Measurements from ENCODE around the gene SGF29.
"Not testable (repeated sequence)": the region's sequence is repeated elsewhere in the genome, so short reads cannot be mapped to it uniquely, and the experiment has no call there.

The SGF29 gene

DNA sequence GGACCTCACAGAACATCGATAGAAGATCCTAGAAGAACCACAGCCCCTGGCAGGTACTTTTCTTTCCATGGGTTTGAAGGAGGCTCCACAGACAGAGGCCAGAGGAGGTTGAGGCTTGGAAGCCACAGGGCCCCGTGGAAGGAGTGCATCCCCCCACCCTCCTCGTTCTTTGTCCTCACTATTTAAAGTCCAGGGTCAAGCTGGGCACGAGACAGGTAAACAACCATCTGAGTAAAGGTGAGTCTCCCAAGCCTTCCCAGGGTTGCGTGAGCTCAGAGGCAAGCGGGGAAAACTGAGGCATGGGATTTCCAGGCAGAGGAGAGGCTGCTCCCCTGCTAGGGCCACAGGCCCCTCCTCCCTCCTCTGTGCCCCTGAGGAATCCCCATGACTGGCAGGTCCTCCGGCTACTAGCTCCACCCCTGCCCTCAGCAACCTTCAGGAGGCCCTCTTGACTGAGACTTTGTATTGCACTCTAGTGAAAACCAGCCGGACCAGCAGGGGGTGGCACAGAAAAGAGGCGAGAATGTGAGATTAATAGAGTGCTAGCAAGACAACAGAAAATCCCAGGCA lies 44.1 kb downstream of the SGF29 start:
- no peak for DNase-seq

DNA sequence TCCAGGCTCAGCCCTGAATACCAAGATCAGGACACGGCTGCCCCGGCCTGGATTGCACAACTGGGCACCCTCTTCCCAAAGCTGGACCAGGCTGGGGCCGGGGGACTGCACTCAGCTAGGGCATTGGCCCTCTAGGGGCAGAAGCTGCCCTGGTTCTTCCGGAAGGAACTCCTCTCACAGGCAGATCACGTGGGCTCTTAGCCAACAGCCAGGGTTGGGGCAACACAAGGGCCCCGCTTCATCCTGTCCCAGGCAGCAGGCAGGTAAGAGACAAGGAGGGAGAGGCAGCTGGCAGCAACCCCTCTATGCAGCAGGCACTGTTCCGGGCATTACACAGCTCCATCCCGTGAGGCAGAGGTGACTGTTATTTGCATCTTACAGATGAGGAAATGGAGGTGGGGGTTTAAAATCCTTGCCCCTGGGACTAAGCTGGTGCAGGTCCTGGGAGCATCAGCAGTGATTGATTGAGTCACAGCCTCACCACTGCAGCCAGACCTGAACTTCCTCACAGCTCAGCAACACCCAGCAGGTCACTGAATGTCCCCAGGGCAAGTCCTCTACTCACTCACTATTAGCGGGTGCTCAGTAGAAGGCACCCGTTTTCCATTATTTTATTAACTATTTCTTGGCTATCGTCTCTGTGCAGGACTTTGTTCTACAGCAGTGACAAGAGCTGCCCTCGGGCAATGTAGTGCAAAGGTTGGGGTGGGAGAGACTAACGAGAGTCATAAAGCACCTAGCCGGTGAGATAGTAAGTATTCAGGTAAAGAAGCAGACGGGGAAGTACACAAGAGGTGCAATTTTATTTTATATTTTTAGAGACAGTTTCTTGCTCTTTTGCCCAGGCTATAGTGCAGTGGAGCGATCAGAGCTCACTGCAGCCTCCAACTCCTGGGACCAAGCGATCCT lies 45.9 kb downstream of the SGF29 start:
- DNase-seq = not testable (repeated sequence)

DNA sequence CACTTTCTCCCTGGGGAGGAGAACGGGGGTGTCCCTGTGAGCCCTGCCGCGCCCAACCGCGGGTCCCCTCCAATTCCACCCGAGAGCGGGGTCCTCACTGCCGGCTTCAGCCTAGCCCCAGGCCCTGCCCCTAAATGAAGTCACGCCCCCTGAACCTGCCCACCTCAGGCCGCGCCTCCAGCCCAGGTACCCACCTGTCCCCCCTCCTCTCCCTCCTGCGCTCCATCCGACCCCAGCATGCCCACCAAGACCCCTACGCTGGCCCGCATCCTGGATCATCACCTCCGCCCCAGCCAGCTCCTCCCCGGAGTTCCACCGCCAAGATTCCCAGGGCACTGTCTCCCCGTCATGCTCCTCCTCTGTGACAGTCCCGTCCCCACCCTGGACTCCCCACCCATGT lies 47.2 kb downstream of the SGF29 start:
- not testable (repeated sequence) for DNase-seq

DNA sequence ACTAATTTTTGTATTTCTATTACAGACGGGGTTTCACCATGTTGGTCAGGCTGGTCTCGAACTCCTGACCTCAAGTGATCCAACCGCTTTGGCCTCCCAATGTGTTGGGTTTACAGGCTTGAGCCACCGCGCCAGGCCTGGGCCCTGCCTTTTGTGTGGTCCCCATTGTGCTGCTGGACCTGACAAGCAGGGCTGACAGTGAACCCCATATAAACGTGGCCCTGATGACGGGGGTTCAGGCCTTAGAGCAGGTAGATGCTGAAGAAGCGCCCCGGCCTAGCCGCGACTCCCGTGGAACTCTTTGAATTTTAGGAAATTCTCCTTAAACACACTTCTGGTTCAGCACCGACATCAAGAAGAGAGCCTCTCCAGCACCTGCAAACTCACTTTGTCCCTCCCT lies 47.9 kb downstream of the SGF29 start:
- DNase-seq = not testable (repeated sequence)

DNA sequence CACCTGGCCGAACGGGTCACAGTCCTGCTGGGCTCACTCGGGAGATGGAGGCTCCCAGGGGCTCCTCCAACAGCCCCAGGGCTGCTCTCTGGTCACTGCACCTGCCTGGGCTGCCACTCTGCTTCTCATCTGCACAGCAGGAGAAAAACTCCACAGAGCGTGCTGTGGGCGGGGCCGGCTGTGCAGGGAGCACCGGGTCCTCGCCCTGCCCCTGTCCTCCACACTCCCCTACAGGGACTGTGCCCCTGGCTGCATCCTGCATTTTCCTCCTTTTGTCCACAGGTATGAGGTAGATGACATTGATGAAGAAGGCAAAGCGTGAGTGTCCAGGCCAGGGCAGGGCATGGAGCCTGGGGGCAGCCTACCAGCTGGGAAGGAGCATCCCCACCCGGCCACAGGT lies 48.3 kb downstream of the SGF29 start:
- DNase-seq = not testable (repeated sequence)

DNA sequence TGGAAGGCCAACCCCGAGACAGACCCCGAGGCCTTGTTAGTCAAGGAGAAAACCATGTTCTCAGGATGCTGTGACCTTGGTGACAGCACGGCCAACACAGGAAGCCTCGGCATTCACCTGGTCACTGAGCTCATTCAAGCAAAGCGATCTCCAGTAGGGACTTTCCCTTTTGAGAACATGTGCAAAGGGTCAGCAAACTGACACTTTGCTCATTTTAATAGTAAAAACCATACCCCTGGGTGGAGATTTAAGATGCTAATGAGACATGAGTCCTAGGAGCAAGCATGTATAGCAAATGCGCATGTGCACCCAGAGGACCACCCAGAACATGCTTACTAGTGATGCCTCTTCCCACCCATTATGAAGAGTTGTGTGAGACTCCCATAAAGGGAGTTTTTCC lies 48.8 kb downstream of the SGF29 start:
- no peak for DNase-seq

DNA sequence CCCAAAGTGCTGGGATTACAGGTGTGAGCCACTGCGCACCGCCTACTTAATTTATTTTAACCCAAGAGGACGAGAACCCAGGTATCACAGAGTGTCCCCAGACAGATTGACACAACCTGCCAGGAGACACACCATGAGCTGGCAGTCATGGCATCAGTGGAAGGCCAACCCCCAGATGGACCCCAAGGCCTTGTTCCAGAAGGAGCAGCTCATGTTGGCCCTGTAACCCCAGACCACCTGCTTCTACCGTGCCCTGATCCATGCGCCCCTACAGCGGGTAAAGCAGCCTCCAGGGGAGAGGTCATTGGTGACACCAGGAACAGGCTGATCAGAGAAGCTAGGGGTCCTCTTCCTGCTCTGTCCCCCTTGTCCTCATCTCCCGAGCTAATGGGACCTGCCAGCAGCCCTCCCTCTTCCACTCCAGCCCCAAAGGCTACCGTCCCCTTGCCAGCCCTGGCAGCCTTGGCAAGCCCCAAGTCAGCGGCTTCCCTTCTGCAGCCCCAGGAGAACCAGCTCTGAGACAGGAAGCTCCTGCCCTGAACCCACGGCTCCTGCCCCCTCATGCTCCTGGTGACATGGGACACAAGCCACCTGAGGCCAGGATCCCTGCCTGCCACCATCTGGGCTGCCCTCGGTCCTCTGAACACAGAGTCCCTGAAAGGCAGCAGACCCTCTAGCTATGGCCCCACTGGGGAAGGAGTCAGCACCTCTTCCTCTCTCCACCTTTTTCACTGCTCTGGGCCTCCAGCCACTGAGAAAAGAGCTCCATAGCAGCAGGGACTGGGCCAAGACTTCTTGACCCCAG lies 49.9 kb downstream of the SGF29 start:
- no peak for DNase-seq

DNA sequence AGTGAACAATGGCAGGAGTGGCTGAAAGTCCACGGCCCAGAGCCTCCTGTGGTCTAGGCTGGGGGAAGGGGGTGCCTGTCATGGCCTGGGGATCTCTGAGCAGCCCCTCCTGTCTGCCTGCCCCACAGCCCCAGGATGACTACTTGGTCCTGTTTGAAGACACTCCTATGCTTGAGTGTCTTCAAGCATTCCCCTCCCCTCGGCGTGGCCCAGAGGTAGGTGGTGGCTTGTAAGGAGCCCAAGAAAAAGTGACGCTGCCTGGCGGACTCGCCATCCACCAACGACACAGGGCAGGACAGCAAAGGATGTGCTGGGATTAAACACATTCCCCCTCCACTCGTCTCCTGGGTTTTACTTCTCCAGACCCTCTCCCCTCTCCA lies 50.5 kb downstream of the SGF29 start:
- DNase-seq = no peak

DNA sequence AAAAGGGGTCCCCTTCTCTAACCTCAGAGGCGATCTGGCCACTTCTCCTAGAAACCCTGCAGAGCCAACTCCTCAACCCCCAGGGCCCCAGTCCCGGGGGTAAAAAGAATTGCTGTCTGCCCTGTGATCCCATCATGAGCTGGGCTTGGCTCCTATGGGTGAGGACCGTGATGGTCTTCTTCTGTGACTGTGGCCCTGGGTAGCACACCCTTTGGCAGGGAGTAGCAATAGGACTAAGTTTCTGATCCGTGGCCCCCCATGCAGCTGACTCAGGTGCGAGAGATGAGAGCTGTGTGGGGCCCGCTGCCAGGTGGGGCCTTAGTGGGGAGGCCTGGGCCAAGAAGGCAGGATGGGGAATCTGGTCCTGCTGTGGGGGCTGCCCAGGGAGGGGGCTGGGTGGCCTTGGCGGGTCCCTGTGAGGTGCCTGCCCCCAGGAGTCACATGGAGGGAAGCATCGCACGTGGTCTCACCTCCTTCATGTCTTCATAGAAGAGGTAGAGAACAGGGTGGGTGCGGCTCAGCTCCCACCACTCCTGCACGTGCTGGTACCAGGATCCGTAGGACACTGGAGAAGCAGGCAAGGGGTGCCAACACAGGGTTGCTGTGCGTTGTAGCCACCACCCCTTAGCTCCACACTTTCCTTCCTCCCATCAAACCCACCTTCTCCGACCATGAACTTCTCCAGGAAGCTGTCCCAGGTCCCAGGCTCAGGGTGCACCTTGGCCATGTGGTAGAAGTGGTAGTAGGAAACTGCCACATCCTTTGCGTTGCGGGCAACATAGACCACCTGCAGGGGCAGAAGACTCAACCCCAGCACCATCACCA lies 52.8 kb downstream of the SGF29 start:
- DNase-seq = no peak

DNA sequence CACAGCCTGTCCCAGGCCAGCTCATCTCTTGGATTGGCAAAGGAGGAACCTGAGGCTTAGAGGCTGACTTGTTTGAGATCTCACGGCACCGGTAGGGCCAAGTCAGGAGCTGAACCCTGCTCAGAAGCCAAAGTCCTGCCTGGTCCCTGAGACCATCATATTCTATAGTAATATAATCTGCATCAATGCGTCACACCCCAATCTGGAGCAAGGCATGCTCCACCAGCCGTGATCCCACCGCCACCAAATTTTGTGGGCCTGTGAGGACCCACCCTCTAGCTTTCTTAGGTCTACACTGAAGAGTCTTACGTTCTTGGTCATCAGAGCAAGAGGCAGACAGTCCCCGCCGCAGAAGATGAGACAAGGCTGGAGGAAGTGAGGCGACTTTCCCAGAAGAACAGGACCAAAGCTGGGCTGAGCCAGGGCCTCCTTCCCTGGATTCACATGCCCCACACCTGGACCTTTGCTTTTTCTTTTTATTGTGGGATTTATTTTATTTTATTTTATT lies 53.5 kb downstream of the SGF29 start:
- DNase-seq = no peak

DNA sequence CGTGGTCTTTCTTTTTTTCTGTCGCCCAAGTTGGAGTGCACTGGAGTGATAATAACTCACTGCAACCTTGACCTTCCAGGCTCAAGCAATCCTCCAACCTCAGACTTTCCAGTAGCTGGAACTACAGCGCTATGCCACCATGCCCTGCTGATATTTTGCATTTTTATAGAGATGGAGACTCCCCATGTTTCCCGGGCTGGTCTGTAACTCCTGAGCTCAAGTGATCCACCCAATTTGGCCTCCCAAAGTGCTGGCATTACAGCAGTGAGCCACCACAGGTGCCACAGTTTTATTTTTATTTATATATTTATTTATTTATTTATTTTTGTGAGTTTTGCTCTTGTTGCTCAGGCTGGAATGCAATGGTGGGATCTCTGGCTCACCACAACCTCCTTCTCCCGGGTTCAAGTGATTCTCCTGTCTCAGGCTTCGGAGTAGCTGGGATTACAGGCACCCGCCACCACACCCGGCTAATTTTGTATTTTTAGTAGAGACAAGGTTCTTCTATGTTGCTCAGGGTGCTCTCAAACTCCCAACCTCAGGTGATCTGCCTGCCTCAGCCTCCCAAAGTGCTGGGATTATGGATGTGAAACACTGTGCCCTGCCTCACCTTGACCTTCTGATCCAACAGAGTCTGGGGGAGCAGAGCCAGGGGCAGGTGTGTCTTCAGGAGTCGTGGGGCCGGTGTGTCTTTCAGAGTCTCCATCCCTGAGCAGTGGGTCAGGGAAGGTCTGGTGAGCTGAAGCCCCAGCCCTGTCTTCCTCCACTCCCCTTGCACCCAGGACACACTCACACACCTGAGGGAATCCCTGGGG lies 54.2 kb downstream of the SGF29 start:
- DNase-seq = not testable (repeated sequence)

DNA sequence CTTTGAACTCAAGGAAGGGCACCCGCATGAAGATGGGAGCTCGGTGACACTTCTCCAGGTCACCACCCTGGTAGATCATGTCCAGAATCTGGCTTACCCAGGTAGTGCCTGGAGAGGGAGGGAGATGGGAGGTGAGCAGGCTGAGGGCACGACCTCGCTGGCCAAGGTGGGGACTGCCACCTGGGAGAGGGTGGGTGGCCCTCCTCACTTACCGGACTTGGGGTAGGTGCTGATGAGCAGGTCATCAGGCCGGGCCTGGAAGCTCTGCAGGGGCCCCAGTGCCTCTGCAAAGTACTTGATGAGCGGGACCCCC lies 54.7 kb downstream of the SGF29 start:
- not testable (repeated sequence) for DNase-seq

DNA sequence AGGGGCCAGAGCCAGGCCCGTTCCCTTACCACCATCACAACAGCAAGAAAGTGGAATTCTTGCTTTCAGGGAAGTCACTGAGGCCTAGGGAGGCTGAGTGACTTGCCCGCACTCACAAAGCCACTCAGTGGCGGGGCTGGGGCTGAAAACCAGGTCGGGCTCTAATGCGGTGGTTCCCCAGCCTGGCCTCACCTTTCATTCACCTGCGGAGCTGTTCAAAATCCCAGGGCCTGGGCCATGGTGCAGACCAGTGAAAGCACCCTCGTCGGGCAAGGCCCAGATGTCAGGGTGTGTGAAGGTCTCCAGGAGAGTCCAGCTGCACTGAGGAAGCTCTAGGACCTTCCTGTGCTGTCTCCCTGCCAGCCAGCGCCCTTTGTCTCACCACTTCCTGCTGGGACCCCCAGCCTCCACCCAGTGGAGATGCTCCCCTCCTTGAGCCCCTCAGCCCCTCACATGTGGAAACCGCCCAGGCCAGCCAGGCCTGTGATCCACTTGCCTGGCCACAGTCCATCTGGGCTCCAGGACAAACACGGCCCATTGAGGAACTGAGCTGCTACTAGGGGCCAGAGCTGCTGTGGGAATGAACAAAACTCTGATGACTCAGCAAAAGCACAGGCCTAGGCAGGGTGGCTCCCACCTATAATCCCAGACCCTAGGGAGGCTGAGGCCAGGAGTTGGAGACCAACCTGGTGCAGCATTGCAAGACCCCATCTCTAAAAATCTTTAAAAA lies 55.3 kb downstream of the SGF29 start:
- not testable (repeated sequence) for DNase-seq

DNA sequence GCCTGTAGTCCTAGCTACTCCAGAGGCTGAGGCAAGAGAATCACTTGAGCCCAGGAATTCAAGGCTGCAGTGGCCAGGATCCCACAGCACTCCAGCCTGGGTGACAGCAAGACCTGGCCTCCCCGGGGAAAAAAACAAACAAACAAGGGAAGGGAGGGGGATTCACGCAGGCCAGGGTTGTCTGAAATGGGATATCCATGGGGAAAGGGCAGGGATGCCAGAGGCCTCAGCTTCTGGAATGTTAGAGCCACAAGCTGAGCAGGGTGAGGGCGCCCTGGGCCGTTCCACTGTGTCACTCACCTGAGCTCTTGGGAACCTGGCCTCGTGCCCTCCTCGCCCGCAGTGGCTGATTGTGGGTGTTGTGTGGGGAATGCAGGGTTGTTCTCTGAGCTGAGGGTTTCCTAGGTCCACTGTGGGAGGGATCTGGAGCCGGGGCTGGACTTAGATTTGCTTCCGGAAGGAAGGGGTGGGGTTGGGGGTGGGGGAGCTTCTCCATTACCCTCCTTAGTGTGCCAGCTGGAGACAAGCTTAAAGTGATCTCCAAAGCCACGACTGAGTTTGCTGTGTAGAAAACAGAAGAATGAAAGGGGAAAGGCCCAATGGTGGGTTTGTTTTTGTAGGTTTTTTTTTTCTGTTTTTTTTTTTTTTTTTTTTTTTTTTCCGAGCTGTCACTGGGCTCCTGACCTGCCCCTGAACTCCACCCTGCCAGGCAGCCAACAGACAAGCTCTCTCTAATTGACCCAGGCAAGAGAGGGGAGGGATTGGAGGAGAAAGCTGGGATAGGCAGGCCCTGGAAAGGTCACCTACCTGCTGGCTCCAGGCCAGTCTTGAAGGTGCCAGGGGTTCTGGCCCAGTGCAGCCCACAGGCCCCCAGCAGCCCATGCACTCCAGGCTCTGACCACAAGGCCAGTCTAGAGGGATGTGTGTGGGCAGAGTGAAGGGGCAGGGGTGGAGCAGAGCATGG lies 56.2 kb downstream of the SGF29 start, which contains the start of gene SULT1A1:
Gene SULT1A1 (minus strand): TSS at position 414 of the 964 bp plus-strand sequence. CDS start 1,189 bp downstream, outside the sequence.
- no peak for DNase-seq

DNA sequence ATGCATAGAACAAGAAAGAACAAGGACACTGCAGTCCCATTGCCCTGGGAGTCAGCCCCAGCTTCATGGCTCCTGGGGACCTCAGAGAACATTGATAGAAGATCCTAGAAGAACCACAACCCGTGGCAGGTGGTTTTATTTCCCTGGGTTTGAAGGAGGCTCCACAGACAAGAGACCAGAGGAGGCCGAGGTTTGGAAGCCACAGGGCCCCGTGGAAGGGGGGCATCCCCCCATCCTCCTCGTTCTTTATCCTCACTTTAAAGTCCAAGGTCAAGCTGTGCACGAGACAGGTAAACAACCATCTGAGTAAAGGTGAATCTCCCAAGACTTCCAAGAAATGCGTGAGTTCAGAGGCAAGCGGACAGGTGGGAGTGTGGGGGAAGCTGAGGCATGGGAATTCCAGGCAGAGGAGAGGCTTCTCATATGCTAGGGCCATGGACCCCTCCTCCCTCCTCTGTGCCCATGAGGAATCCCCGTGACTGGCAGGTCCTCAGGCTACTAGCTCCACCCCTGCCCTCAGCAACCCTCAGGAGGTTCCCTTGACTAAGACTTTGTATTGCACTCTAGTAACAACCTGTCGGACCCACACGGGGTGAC lies 57.0 kb downstream of the SGF29 start:
- no peak for DNase-seq

DNA sequence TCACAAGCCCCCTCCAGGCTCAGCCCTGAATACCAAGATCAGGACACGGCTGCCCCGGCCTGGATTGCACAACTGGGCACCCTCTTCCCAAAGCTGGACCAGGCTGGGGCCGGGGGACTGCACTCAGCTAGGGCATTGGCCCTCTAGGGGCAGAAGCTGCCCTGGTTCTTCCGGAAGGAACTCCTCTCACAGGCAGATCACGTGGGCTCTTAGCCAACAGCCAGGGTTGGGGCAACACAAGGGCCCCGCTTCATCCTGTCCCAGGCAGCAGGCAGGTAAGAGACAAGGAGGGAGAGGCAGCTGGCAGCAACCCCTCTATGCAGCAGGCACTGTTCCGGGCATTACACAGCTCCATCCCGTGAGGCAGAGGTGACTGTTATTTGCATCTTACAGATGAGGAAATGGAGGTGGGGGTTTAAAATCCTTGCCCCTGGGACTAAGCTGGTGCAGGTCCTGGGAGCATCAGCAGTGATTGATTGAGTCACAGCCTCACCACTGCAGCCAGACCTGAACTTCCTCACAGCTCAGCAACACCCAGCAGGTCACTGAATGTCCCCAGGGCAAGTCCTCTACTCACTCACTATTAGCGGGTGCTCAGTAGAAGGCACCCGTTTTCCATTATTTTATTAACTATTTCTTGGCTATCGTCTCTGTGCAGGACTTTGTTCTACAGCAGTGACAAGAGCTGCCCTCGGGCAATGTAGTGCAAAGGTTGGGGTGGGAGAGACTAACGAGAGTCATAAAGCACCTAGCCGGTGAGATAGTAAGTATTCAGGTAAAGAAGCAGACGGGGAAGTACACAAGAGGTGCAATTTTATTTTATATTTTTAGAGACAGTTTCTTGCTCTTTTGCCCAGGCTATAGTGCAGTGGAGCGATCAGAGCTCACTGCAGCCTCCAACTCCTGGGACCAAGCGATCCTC lies 58.9 kb downstream of the SGF29 start:
- DNase-seq = not testable (repeated sequence)

DNA sequence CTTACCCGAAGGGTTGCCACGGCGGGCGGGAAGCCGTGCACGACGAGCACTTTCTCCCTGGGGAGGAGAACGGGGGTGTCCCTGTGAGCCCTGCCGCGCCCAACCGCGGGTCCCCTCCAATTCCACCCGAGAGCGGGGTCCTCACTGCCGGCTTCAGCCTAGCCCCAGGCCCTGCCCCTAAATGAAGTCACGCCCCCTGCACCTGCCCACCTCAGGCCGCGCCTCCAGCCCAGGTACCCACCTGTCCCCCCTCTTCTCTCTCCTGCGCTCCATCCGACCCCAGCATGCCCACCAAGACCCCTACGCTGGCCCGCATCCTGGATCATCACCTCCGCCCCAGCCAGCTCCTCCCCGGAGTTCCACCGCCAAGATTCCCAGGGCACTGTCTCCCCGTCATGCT lies 60.2 kb downstream of the SGF29 start:
- DNase-seq = not testable (repeated sequence)

DNA sequence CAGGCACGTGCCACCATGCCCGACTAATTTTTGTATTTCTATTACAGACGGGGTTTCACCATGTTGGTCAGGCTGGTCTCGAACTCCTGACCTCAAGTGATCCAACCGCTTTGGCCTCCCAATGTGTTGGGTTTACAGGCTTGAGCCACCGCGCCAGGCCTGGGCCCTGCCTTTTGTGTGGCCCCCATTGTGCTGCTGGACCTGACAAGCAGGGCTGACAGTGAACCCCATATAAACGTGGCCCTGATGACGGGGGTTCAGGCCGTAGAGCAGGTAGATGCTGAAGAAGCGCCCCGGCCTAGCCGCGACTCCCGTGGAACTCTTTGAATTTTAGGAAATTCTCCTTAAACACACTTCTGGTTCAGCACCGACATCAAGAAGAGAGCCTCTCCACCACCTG lies 60.8 kb downstream of the SGF29 start:
- DNase-seq = not testable (repeated sequence)
